Measurements from ENCODE around the gene RUVBL1.

GRCh38 chr3:128060473-128061381 is 62.9 kb downstream of the RUVBL1 start:
- TF ChIP-seq YY1 (IDR thresholded peaks at IDR 0.05): no peak
- no peak for TF ChIP-seq CTCF (IDR thresholded peaks at IDR 0.05; ENCODE audit: low read depth, low read length, missing input control)
- no peak for TF ChIP-seq GABPA (IDR thresholded peaks at IDR 0.05 in 1 of 2, conservative IDR thresholded peaks at IDR 0.05 in 1 of 2)
- no peak for TF ChIP-seq JUND (IDR thresholded peaks at IDR 0.05)
- TF ChIP-seq FOXA1 (IDR thresholded peaks at IDR 0.05): no peak
- TF ChIP-seq, protein P1, sequence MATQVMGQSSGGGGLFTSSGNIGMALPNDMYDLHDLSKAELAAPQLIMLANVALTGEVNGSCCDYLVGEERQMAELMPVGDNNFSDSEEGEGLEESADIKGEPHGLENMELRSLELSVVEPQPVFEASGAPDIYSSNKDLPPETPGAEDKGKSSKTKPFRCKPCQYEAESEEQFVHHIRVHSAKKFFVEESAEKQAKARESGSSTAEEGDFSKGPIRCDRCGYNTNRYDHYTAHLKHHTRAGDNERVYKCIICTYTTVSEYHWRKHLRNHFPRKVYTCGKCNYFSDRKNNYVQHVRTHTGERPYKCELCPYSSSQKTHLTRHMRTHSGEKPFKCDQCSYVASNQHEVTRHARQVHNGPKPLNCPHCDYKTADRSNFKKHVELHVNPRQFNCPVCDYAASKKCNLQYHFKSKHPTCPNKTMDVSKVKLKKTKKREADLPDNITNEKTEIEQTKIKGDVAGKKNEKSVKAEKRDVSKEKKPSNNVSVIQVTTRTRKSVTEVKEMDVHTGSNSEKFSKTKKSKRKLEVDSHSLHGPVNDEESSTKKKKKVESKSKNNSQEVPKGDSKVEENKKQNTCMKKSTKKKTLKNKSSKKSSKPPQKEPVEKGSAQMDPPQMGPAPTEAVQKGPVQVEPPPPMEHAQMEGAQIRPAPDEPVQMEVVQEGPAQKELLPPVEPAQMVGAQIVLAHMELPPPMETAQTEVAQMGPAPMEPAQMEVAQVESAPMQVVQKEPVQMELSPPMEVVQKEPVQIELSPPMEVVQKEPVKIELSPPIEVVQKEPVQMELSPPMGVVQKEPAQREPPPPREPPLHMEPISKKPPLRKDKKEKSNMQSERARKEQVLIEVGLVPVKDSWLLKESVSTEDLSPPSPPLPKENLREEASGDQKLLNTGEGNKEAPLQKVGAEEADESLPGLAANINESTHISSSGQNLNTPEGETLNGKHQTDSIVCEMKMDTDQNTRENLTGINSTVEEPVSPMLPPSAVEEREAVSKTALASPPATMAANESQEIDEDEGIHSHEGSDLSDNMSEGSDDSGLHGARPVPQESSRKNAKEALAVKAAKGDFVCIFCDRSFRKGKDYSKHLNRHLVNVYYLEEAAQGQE (IDR thresholded peaks at IDR 0.05): no peak
- TF ChIP-seq ATF3 (IDR thresholded peaks at IDR 0.05): no peak
- no peak for TF ChIP-seq RAD21 (IDR thresholded peaks at IDR 0.05)
- TF ChIP-seq HNF4G (IDR thresholded peaks at IDR 0.05): no peak
- TF ChIP-seq MAX (IDR thresholded peaks at IDR 0.05): no peak
- TF ChIP-seq ZBTB33 (IDR thresholded peaks at IDR 0.05): no peak
- no peak for TF ChIP-seq EGR1 (IDR thresholded peaks at IDR 0.05; ENCODE audit: low read depth in 2 of 2)
- no peak for TF ChIP-seq FOXA2 (IDR thresholded peaks at IDR 0.05)
- TF ChIP-seq SP1 (IDR thresholded peaks at IDR 0.05): no peak

All from liver (tissue), 3 donors.